NCI-H460 (cell line): ENCODE data around the gene NACC2. TPM values are rescaled to one million over a fixed set of nuclear protein-coding genes. Genes with fewer than 3 reads are reported as not detected.
"Not testable (repeated sequence)": the region's sequence is repeated elsewhere in the genome, so short reads cannot be mapped to it uniquely, and the experiment has no call there.

Source experiments
- DNase-seq: peaks from one replicate; pipeline ENCODE4 v3.0.0-alpha.2; 2016; ENCODE audit warnings: low read depth; ENCODE audit errors: extremely low read depth
- total RNA-seq: library from RNA; depleted of rRNA; stranded (reverse); fragments of >200 nt; shearing (Covaris generic); gene quantifications from 2 replicates; pipeline ENCODE4 v1.2.3, GENCODE V29; 2014; rRNA removed

The NACC2 gene
- total RNA-seq, 1 experiment from 2014 or later, result 27.0 TPM

DNA sequence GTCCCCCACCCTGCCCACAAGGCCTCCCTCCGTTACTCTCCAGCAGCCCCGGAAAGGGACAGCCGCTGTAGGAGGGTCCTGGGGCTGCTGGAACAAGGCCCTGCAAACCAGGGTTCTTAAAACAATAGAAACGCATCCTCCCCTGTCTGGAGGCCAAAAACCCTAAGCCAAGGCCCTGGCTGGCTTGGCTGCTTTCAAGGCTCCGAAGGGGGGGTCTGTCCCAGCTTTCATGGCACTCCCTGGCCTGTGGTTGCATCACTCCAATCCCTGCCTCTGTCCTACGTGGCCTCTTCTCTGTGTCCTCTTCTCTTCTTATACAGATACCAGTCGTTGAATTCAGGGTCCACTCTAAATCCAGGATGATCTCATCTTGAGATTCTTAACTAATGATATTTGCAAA lies 126.5 kb downstream of the NACC2 start:
- no peak for DNase-seq

DNA sequence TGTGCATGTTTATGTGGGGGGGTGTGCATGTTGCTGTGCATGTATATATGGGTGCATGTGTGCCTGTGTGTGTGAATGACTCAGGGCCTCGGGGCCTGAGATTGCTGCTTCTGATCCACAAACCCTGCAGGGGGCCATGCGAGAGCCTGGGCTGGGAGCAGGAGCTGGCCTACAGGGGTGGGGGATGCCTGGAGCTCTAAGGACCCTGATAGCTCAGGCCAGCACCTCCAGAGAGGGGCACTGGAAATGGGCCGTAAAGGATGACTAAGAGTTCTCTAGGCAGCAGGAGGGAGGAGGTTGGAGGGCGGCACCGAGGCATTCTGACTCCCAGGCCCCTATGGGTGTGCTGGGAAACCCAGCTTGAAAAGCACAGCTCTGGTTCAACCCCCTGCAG lies 127.0 kb downstream of the NACC2 start:
- no peak for DNase-seq

DNA sequence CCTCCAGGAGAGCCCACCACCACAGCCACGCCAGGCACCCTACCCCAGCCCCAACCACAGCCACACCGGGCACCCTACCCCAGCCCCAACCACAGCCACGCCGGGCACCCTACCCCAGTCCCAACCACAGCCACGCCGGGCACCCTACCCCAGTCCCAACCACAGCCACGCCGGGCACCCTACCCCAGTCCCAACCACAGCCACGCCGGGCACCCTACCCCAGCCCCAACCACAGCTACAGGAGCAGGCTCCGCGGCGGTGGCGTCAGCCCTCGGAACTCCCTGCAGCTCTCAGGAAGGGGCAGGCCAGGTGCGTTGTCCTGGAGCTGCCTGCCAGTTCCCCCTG lies 128.2 kb downstream of the NACC2 start:
- DNase-seq, result not testable (repeated sequence)

DNA sequence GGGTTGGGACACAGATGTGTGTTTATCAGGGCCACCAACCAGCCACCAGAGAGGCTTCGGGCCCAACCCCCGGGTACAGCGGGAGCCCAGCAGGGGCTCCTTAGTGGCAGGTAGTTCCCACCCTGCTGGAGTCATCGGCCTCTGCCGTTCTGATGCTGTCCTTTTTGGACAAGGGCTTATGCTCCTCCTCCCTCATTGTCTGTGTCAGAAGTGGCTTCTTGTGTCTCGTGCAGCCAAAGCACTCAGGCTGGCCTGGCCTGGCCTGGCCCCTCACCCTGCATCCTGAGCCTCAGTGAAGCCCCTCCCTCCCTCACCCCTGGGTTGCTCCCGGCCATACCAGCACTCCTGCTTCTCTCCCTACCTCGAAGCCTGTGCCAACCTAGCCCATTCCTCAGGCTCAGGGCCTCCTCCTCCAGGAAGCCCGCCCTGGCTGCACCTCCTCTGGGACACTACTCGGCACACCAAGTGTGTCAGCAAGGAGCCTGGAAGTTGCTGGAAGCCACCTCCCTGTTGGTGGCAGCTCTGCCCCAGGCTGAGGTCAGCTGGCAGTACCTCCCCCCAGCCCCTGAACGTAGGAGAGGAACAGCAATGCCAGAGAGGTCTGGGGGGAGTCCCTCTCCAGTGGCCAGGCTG lies 129.8 kb downstream of the NACC2 start:
- no peak for DNase-seq

DNA sequence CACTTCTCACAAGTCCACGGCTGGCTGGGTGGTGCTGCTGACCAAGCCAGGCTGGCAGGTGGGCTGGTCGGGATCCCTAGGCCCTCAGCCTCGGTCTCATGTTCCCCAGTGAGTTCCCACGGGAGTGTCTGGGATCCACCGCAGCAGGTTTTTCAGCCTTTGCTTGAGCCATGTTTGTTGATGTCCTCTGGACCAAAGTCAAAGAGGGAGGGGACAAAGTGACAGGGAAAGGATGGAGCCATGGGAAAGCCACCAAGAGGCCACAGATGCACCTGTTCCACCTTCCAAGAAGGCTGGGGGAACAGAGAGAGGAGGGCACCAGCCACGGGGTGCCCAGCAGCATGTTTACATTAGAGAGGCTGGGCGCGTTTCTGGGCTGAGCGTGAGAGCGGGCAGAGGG lies 131.2 kb downstream of the NACC2 start:
- no peak for DNase-seq

DNA sequence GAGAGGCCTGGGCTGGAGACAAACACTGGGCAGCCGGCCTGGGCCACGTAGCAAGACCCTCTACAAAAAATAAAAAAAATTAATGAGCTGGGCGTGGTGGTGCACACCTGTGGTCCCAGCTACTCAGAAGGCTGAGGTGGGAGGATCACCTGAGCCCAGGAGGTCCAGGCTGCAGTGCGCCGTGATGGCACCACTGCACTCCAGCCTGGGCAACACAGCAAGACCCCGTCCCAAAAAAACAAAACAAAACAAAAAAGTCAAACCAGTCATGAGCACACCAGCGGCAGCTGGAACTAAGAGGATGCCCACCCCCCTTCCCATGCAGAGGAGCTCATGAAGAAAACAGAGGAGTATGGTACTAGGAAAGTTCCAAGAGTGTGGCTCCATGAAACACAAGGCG lies 131.8 kb downstream of the NACC2 start:
- DNase-seq, result no peak

DNA sequence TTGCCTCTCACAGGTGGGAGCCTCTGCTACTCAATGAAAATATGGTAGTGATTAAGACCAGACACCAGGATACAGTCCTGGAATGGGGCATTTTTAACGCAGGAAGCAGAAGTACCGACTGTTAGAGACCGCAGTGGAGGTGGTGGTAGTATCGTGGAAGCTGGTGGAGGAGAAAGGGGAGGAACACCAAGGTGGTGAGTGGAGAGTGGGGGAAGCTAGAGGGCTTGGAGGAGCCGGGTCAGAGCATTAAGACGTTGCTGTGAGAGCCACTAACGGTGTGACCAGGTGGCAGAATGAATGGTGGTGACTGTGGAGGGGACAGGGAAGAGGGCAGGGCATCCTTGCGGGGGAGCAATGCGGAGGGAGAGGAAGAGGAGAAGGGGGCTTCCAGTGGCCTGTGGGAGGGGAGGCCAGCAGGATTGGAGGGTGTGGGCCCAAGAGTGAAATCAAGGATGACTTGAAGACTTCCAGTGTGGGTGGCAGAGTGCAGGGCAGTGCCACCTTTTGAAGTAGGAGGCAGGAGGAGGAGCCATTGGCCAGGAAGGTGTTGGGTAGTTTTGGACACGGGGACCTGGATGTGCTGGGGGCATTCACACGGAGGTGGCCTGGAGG lies 132.3 kb downstream of the NACC2 start:
- DNase-seq, result no peak

DNA sequence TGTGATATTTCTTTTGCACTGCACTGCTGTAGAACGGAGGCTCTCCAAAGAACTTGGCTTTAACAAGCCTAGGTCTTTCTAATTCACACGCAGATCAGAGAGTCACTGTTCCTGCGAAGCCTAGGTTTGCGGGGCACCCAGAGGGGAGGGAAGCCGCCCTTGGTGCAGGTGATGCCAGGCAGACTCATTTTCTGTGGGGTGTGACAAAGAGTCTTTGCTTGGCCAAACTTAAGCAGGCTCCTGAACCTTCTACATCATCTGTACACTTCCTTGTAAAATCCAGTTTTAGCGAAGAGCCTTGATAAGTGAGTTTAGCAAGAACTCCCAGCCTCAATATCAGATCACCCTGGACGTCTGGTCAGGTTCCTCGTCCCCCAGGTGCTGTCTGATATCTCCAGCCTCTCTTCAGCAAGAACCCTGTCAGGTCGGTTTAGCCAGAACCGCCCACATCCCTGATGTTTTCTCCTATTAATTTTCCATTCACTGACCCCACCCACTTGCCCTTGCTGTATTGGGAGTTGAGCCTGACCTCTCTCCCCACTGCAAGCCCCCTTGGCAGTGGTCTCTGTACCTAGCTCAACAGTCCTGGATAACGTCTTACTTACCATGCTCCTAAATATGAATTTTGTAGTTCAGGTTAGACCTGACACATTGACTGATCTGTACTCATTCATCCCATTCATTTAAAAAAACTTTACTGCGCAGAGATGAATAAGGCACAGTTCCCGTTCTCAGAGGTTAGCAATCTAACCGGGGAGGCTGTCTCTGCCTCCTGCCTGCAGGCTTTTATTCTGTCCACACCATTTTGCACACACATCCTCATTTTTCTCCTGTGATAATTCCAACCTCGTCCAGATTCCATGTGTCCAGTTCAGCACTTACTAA lies 133.0 kb downstream of the NACC2 start:
- DNase-seq, result no peak

DNA sequence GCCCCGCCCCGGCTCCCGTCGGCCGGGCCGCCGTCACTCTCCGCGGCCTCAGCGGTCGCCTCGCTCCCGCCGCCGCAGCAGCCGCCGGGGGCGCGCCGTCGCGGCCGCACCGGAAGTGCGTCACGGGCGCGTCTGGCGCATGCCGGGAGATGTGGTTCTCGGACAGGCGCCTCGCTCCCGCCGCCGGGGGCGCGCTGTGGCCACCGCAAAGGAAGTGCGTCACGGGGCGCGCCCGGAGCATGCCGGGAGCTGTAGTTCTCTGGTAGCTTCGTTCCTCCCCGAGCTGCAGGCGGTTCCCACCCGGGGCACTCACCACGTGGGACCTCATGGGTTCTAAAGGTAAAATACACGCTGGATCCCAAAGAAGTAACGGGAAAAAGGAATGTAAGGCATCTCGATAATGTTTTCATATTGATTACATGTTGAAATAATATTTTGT lies 133.8 kb downstream of the NACC2 start, which contains the start of gene UBAC1:
UBAC1 (minus strand) TSS at position 97 of the 439 bp plus-strand sequence. CDS start 211 bp downstream, outside the sequence.
- peak; percentile 93 for DNase-seq

DNA sequence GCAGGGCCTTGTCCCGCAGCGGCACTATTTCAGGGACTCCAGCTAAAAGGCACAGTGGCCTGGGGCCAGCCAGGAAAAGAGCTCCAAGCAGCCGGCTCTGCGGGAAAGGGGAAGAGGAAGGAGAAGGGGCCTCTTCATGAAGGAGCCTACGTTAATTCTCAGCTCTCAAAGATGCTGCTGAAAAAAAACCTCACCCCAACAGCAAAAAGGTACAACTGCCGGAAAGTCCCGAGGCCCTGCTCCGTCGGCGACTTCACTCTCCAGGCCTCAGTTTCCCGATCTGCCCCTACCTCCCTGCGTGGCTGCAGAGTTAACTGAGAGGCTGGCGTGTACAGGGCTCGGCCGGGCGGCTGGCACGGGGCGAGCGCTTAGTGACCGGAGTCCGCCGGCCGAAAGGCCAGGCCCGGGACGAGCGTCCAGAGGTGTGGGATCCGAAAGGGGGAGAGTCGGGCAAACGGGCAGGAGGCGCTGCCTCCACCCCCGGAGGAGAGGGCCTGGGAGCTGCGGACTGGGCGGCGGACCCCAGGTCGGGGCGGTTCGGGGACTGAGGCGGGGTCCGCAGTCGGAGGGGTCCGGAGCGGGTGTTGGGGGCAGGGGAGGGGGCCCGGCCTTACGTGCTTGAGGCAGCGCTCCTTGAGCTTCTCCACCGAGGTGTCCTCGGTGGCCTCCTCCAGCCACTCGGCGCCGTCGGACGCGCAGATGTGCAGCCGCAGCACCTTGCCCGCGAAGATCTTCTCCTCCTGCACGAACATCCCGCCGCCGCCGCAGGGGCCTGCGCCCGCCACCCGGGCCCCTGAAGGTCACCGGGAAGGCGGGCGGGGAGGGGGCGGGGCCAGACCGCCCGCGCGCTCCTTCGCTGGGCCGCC lies 134.4 kb downstream of the NACC2 start:
- no peak for DNase-seq

DNA sequence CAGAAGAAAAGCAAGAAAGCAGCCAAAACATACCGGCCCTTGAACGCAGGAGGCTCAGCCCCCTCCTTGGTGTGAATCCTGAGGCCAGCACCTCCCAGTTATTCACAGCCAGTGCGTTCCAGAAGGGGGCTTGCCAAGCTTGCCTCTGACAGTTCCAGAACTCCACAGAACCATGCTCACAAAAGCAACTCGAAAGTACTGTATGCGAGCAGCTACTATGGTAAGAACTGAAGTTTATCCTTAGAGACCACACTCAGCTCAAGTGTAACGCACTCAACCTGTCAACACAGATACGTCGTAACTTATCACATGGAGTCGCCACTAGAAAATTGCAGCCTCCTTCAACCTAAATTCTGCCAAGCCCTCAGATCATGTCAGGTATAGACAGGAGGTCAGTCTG lies 135.3 kb downstream of the NACC2 start:
- no peak for DNase-seq

DNA sequence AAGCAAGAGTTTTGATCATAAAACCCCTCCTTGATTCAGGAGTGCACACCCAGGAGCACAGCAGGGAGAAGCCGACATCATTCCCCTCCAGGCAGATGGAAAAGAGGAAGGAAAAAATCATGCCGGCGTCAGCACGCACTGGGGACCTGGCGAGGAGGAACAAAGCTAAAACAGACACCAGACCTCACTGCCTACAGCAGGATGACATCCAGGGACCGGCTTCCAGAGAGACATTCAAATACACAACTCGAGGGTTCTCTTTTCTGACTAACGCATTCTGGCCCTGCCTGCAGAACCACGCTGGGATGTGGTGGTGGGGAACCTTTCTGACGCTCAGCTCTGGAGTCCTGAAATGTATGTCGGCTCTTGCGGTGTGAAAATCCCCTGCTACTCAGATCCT lies 136.6 kb downstream of the NACC2 start:
- no peak for DNase-seq

DNA sequence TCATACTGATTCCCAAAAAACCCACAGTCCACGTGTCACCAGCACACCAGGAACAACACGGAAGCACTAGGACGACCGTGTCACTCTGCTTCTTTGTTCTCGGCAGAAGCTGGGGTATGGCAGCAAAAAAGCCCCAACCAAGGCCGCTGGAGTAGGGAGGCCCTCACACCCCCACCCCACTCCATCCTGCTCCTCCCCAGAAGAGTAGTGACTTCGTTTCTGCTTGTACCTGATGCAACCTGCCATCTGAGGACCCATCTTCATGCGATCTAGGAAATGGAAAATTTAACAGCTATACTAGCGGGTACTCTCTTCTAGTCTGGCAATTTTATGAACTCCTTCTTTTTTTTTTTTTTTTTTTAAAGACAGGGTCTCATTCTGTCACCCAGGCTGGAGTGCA lies 137.7 kb downstream of the NACC2 start:
- DNase-seq, result no peak

DNA sequence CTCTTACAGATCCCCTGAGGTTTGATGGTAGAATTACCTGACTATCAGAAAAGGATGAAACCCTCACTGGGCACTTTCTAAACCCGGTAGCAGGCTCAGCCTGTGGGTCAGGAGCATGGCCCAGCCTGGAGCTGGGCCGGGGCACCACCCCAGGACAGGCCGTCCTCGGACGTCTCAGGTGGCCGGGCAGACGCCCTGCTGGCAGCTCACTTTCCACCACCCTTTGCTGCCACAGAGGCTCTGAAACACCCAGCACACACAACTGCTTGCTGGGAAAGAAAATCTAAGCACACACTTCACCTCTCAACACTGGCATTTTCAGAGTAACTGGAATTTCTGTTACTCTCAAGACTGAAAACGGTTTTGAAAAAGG lies 138.3 kb downstream of the NACC2 start:
- DNase-seq, result no peak

Other genes starting within 250 kb of the NACC2 start
- gene CAMSAP1, start 187.7 kb downstream of the NACC2 start, total RNA-seq, result 21.0 and 24.2 TPM in 2 replicates
- gene UBAC1, start 133.9 kb downstream of the NACC2 start, total RNA-seq, result 33.6 and 34.4 TPM in 2 replicates
- 49.0 and 56.6 TPM in 2 replicates for gene TMEM250, start 23.6 kb upstream of the NACC2 start, total RNA-seq
- gene LHX3, start 109.8 kb upstream of the NACC2 start, total RNA-seq, result 0.07 TPM in 1 of 2 replicates, not detected in the other
- gene QSOX2, start 150.5 kb upstream of the NACC2 start, total RNA-seq, result 24.1 and 26.3 TPM in 2 replicates
- 0.05 and 0.09 TPM in 2 replicates for gene CCDC187, start 208.8 kb upstream of the NACC2 start, total RNA-seq
- 17.3 and 19.8 TPM in 2 replicates for gene GPSM1, start 232.2 kb upstream of the NACC2 start, total RNA-seq